LNCaP clone FGC (cell line): ENCODE results near the gene SLC25A21.
"Not testable (repeated sequence)": the region's sequence is repeated elsewhere in the genome, so short reads cannot be mapped to it uniquely, and the experiment has no call there.

Source experiments
- DNase-seq: peaks from one replicate; pipeline ENCODE4 v3.0.0-alpha.2; 2011; ENCODE audit warnings: low read depth
- H3K4me3 ChIP-seq: 2 replicates; pipeline ENCODE4 v1.5.1; 2011; ENCODE audit warnings: mild to moderate bottlenecking, low read depth, low read length, control low read depth
- TF ChIP-seq, protein P1 (sequence below): IDR thresholded peaks from 2 replicates; pipeline ENCODE4 v1.5.1; 2012; ENCODE audit warnings: mild to moderate bottlenecking; ENCODE audit not compliant: control insufficient read depth, insufficient read depth; ENCODE audit errors: extremely low read depth

Gene SLC25A21

DNA sequence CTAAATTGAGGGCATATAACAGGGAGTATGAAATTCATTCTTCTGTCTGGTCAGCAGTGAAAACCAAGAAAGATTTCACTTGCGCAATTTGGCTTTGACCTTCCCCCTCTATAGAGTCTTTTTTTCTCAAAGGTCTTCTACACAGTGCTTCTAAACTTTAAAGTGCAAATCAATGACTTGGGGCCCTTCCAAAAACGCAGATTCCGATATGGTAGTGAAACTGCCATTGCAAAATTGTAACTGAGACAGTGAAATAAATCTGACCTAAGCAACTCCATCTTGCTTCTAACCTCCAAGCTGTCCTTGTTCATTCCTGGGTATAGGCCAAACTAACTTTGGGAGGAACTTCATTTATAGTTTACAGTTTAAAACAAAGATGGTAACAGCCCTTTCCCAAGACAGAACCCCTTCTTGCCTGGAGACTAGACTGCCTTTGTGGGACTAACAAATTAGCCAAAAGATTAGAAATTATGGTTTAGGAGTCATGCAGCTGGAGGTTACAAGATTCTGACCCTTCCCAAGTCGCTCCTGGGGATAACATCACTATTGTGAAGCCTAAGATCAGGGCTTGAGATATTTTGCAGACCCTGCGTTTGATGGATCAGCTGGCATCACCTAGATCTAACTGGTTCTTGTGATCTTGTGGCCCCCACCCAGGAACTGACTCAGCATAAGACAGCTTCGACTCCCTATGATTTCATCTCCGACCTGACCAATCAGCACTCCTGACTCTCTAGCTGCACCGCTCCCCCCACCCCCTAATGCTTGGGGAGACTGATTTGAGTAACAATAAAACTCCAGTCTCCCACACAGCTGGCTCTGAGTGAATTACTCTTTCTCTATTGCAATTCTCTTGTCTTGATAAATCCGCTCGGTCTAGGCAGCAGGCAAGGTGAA, 5.0 kb downstream of the SLC25A21 start:
- TF ChIP-seq, protein P1, sequence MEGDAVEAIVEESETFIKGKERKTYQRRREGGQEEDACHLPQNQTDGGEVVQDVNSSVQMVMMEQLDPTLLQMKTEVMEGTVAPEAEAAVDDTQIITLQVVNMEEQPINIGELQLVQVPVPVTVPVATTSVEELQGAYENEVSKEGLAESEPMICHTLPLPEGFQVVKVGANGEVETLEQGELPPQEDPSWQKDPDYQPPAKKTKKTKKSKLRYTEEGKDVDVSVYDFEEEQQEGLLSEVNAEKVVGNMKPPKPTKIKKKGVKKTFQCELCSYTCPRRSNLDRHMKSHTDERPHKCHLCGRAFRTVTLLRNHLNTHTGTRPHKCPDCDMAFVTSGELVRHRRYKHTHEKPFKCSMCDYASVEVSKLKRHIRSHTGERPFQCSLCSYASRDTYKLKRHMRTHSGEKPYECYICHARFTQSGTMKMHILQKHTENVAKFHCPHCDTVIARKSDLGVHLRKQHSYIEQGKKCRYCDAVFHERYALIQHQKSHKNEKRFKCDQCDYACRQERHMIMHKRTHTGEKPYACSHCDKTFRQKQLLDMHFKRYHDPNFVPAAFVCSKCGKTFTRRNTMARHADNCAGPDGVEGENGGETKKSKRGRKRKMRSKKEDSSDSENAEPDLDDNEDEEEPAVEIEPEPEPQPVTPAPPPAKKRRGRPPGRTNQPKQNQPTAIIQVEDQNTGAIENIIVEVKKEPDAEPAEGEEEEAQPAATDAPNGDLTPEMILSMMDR = no peak
- H3K4me3 ChIP-seq = no peak overlapping the region
- DNase-seq = no peak

DNA sequence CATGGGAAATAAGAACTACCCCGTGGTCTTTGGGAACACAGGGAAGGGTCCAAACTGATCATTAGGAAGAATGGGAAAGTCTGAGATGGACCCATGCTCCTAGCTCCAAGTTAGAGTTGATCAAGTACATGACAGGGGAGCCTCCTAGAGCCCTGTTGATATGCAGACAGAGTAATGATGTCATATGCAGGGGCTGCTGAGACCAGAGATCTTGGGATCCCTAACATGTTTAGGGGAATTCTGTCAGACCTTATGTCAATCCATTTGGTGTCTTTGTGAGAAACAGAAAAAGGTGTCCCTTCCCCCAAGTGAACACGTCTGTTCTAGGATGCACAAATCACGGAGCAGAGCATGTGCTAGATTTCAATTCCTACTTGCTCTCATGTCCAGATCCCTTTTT, 6.6 kb downstream of the SLC25A21 start:
- TF ChIP-seq, protein P1 = no peak
- DNase-seq = no peak
- H3K4me3 ChIP-seq = no peak overlapping the region

- not testable (repeated sequence) for H3K4me3 ChIP-seq, DNase-seq
These were observed 10.1 kb downstream of the SLC25A21 start for GRCh38 chr14:37162307-37162706.

- no peak for DNase-seq
- TF ChIP-seq, protein P1 = no peak
- no peak overlapping the region for H3K4me3 ChIP-seq
These were observed 14.4 kb downstream of the SLC25A21 start for GRCh38 chr14:37157987-37158386.

DNA sequence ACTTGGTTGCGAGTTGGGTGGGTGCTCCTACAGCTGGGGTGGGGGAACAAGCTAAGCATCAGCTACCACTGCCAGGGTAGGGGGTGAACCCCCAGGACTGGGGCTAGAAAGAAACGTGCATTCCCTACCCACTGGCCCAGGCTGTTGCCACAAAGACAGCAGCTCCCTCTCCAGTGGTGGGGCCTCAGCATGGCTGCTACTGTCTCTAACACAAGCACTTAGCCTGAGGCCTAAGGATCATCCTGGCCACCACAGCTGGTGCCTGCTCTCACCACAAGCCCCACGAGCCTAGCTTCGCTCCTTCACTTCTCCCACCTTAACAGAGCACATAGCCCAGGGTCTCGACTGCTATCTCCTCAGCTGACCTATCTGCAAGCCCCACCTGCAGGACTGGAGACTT, 18.9 kb downstream of the SLC25A21 start:
- no peak overlapping the region for H3K4me3 ChIP-seq
- DNase-seq = no peak
- TF ChIP-seq, protein P1 = no peak

DNA sequence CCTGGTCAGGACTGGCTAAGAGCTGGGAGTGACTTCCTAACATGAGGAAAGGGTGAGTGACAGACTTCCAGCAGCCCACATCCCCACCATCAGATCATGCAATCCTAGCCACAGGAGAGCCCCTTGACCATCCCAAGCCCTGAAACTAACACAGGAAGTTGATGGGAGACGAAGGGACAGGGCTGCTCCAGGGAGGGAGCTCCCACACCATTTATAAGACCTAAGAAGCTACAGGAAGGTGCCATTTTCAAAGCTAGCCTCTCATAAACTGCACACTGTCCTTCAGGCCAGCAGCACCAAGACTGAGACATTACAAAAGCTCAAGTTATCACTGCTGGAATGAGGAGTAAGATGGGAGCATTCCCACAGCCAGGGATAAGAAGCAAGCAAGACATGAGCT, 19.4 kb downstream of the SLC25A21 start:
- no peak for DNase-seq
- TF ChIP-seq, protein P1 = no peak
- H3K4me3 ChIP-seq = no peak overlapping the region

GRCh38 chr14:37150414-37150813, 22.0 kb downstream of the SLC25A21 start:
- TF ChIP-seq, protein P1 = peak; percentile 71
- H3K4me3 ChIP-seq = no peak overlapping the region
- DNase-seq = peak; percentile 28
